ENCODE measurements around the gene GOT1.

GOT1 gene

GRCh38 chr10:99450624-99451498 lies 20.4 kb upstream of the GOT1 start:
- CTCF ChIA-PET, result interaction anchor here (6.9 kb wide), 1 partner anchor 15 kb away, joined by 47 read pairs; no protein-coding TSS in a partner anchor
- POLR2A ChIA-PET, result no interaction called here
- no peak for TF ChIP-seq CTCF (IDR thresholded peaks at IDR 0.05; ENCODE audit: control extremely low read depth, extremely low read depth, low read depth, missing control alignments)
- no peak for DNase-seq (ENCODE audit: extremely low spot score)

GRCh38 chr10:99450156-99450555 lies 19.7 kb upstream of the GOT1 start:
- TF ChIP-seq CTCF (IDR thresholded peaks at IDR 0.05; ENCODE audit: control extremely low read depth, extremely low read depth, low read depth, missing control alignments), result no peak
- no peak for DNase-seq (ENCODE audit: extremely low spot score)
- ChIA-PET CTCF (interaction anchor here (6.9 kb wide), 1 partner anchor 15 kb away, joined by 47 read pairs; no protein-coding TSS in a partner anchor), POLR2A (no interaction called here)

- TF ChIP-seq CTCF (IDR thresholded peaks at IDR 0.05; ENCODE audit: control extremely low read depth, extremely low read depth, low read depth, missing control alignments), result no peak
- no peak for DNase-seq (ENCODE audit: extremely low spot score)
- ChIA-PET CTCF (interaction anchor here (5.7 kb wide), 1 partner anchor 14 kb away, joined by 34 read pairs; no protein-coding TSS in a partner anchor), POLR2A (no interaction called here)
Observed at GRCh38 chr10:99449023-99449422, 18.6 kb upstream of the GOT1 start.

GRCh38 chr10:99444383-99445045 lies 14.1 kb upstream of the GOT1 start:
- ChIA-PET CTCF (interaction anchor here (1.3 to 5.7 kb wide), 2 partner anchors 9 to 14 kb away, joined by 3 to 34 read pairs; partner anchors contain the start of gene GOT1), POLR2A (no interaction called here)
- no peak for DNase-seq (ENCODE audit: extremely low spot score)
- TF ChIP-seq CTCF (IDR thresholded peaks at IDR 0.05; ENCODE audit: control extremely low read depth, extremely low read depth, low read depth, missing control alignments), result no peak

- ChIA-PET CTCF (interaction anchor here (1.3 to 5.7 kb wide), 2 partner anchors 8 to 13 kb away, joined by 3 to 34 read pairs; partner anchors contain the start of gene GOT1), POLR2A (no interaction called here)
- DNase-seq (ENCODE audit: extremely low spot score), result no peak
- TF ChIP-seq CTCF (IDR thresholded peaks at IDR 0.05; ENCODE audit: control extremely low read depth, extremely low read depth, low read depth, missing control alignments), result no peak
Observed at GRCh38 chr10:99443500-99443899, 13.1 kb upstream of the GOT1 start.

GRCh38 chr10:99442394-99442793 lies 12.0 kb upstream of the GOT1 start:
- ChIA-PET POLR2A (interaction anchor here (0.9 kb wide), 1 partner anchor 12 kb away, joined by 8 read pairs; no protein-coding TSS in a partner anchor), CTCF (interaction anchor here (0.8 kb wide), 1 partner anchor 269 kb away, joined by 3 read pairs; no protein-coding TSS in a partner anchor)
- no peak for DNase-seq (ENCODE audit: extremely low spot score)
- no peak for TF ChIP-seq CTCF (IDR thresholded peaks at IDR 0.05; ENCODE audit: control extremely low read depth, extremely low read depth, low read depth, missing control alignments)

All from GM10248 (cell line).